Cerebellar nuclear complex (tissue), 1 donor: Measurements from ENCODE around the gene ZNF710.
"Not testable (repeated sequence)": the region's sequence is repeated elsewhere in the genome, so short reads cannot be mapped to it uniquely, and the experiment has no call there.

Source experiments
- DNase-seq, 2 experiments: peaks; one replicate each; lab custom pipeline; 2025; lab: John Stamatoyannopoulos, UW

Gene ZNF710

DNA sequence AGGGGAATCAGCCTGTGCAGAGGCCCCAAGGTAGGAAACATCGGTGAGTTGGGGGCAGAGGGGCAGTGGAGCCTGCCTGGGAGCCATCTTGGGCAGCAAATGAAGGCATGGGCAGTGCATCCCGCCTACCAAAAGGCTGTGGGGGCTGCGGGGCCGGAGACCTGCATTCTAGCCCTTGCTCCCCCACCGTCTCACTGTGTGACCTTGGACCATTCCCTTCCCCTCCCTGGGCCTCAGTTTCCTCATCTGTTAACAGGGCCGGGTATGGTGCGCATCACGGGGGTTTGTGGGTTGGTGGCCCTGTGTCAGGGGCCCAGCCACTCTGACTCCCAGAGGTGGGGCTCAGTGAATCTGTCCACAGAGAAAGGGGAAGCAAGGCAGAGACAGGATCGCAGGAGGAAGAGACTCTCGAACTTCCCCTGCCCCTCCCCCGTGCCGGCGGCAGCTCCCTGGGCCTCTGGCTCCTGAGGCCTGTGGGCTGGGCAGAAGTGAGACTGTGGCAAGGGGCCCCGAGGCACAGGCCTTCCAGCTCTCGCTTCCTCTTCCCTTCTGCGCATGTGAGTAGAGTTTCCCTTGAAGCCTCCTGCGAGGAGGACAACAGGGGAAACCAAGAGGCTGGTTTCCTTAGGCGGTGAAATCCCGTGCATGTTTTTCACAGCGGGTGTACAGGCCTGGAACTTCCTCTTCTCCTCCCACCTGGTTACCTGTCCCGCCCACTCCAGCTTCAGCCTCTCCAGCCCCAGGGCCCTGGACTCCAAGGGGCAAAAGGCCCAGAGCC, 58.3 kb downstream of the ZNF710 start:
- no peak for DNase-seq

DNA sequence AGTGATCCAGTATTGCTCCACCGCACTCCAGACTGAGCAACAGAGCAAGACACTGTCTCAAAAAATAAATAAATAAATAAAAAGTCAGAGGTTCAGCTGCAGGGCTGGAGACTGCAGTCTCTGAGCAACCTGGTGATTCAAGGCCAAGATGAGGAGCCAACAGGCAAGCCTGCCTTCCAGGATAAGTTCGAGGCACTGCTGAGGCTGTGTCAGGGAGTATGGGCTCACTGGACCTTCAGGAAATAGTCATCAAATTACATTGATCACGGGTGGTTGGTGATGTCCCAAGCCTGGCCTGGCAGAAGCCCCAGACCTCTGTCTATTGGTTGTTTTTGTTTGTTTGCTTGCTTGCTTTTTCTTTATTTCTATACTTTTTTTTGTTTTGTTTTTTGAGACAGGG, 59.7 kb downstream of the ZNF710 start:
- no peak for DNase-seq

DNA sequence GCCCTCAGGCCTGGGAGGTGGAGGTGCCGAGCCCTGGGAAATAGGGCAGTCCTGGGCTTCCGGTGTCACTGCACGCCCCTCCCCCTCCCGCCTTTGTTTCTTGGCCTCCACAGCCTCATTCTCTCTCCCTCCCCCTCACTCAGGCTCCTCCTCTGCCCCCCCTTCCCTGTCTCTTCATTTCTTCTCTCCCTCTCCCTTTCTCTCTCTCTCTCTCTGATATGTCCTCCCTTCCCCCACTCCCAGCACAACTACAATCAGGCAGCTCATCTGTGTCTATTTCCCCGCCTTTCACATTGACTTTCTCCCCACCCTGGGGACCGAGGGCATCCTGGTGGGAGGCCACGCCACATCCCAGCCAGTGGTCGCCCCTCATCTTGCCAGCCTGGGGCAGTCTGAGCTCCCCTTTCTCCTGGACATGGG, 60.9 kb downstream of the ZNF710 start:
- DNase-seq, result no peak

- no peak for DNase-seq
These were observed 61.4 kb downstream of the ZNF710 start for GRCh38 chr15:90062462-90062932.

- no peak for DNase-seq
These were observed 62.0 kb downstream of the ZNF710 start for GRCh38 chr15:90062973-90063769.

- DNase-seq, result no peak
These were observed 62.7 kb downstream of the ZNF710 start for GRCh38 chr15:90063770-90064247.

DNA sequence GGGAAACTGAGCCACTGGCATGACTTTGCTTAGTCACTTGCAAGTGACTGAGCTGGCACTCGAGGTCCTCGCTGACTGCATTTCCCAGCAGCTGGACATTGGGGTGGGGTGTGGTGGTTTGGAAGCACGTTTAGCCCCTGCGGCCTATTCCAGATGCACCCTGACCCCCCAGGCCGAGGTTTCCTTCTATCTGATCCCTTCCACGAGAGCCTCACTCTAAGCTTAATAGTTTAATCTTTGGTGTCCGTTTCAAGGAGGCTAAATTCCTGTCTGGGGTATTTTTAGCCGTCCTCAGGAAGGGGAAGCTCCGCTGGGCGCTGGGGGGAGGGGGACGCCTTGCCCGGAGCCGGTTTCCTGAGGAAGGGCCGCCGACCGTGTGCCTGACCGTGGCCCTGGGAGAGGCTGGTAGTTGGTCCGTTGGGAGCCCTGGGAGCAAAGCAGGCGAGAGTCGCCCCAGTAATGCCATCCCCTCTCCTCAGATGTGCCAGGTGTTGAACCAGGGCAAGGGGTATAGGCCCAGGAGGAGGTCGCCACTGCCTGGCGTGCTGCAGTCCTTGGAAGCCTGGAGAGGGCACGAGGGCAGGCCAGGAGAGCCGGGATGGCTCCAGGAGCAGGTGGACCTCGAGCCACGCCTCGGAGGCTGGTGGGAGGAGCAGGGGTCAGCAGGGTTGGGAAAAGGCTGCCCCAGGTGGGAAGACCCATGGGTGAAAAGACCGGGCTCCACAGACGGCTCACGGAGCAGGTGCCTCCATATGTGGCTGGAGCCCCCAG, 64.0 kb downstream of the ZNF710 start:
- DNase-seq, result no peak

DNA sequence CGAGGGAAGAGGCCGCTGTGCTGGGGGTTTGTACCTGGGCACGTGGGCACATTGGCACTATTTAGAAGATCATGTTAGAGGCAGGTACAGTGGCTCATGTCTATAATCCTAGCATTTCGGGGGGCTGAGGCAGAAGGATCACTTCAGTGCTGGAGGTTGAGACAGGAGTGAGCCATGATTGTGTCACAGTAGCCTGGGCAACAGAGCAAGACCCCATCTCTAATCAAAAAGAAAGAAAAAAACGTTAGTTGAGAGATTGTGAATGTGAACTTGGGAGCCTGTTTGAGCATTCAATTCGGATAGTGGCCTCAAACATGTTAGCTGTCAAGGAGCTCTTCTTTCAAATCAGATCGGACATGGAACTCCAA, 64.5 kb downstream of the ZNF710 start:
- DNase-seq, result no peak

DNA sequence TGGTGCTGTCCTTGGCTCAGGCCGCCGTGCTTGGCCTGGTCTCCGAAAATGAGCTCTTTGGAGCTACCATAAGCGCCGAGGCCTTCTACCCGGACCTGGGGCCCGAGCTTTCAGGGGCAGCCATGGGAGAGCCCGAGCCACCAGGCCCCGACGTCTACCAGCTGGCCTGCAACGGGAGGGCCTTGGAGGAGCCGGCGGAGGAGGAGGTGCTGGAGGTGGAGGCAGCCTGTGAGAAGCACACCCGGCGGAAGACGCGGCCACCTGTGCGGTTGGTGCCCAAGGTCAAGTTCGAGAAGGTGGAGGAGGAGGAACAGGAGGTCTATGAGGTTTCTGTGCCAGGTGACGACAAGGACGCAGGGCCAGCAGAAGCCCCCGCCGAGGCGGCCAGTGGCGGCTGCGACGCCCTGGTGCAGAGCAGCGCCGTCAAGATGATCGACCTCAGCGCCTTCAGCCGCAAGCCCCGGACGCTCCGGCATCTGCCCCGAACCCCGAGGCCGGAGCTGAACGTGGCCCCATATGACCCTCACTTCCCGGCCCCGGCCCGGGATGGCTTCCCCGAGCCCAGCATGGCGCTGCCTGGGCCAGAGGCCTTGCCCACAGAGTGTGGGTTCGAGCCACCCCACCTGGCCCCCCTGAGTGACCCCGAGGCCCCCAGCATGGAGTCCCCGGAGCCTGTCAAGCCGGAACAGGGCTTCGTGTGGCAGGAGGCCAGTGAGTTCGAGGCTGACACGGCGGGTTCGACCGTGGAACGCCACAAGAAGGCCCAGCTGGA, 66.2 kb downstream of the ZNF710 start:
- DNase-seq, result no peak

DNA sequence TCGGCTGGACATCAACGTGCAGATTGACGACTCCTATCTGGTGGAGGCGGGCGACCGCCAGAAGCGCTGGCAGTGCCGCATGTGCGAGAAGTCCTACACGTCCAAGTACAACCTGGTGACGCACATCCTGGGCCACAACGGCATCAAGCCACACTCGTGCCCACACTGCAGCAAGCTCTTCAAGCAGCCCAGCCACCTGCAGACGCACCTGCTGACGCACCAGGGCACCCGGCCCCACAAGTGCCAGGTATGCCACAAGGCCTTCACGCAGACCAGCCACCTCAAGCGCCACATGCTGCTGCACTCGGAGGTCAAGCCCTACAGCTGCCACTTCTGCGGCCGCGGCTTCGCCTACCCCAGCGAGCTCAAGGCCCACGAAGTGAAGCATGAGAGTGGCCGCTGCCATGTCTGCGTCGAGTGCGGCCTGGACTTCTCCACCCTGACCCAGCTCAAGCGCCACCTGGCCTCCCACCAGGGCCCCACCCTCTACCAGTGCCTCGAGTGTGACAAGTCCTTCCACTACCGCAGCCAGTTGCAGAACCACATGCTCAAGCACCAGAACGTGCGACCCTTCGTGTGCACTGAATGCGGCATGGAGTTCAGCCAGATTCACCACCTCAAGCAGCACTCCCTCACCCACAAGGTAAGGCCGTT, 67.0 kb downstream of the ZNF710 start:
- no peak for DNase-seq

GRCh38 chr15:90070623-90071022, 69.5 kb downstream of the ZNF710 start:
- DNase-seq, result not testable (repeated sequence)

- no peak for DNase-seq
These were observed 70.2 kb downstream of the ZNF710 start for GRCh38 chr15:90071220-90071807.

GRCh38 chr15:90072978-90073640, 72.0 kb downstream of the ZNF710 start:
- DNase-seq, result no peak

DNA sequence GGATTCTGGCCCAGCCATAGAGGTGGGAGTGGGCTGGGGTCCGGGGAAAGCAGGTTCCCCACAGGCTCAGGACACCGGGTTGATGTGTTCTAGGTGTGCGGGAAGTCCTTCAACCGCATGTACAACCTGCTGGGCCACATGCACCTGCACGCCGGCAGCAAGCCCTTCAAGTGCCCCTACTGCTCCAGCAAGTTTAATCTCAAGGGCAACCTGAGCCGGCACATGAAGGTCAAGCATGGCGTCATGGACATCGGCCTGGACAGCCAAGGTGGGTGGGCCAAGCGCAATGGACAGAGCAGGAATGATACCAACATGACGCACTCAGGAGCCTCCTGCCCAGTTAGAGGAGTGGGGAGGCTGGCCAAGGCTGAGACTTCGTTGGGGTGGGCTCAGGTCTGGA, 72.9 kb downstream of the ZNF710 start:
- DNase-seq, result no peak

GRCh38 chr15:90074916-90075315, 73.8 kb downstream of the ZNF710 start:
- no peak for DNase-seq

DNA sequence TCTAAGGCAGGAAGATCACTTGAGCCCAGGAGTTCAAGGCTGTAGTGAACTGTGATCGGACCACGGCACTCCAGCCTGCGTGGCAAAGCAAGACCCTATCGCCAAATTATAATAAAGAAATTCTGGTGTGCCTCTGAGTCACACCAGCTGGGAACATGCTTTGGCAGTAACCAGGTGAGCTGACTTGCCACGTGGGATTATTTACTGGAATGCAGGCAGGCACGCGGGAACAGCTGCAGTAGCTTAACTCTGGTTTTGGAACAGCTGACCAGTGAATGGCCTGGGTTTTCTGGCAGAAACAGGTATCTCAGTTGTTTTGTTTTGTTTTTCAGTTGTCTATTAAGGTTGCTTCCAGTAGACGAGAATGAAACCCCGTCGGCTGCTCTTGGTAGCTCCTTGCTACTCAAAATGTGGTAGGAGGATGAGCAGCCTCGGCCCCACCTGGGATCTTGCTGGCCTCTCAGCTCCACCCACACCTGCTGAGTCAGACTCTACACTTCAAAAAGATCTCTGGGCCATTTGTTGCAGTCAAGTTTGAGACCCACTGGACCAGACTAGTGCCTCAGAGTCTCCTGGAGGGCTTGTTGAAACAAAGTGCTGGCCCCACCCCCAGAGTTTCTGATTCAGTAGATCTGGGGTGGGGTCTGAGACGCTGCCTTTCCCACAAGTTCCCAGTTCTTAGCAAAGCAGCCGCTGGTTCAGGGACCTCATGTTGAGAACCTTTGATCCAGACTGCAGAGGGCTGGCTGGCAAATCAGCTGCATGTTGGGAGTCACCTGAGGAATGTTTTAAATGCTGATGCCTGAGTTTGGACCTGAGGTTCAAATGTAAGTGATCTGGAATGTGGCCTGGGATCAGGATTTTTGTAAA, 74.5 kb downstream of the ZNF710 start:
- no peak for DNase-seq

DNA sequence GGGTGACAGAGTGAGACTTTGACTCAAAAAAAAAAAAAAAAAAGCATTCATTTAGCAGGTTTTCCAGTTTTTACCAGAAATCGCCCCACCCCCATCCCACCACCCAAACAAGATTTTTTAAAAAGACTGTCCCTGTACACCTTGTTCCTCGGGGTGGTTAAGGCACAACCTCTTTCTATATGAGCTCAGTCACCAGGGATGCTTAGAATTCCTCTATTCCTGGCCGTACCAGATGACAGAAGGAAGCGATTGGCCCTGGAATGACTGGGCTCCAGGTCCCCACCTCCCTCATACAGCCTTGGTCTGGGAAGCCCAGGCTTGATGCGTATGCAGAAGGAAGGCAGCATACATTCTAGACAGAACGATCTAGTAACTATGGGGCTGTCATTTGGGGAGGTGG, 75.6 kb downstream of the ZNF710 start:
- no peak for DNase-seq

GRCh38 chr15:90078965-90079364, 77.8 kb downstream of the ZNF710 start:
- DNase-seq, result no peak
